ENCODE measurements around the gene ZNF565. TPM values are rescaled to one million over a fixed set of nuclear protein-coding genes. Genes with fewer than 3 reads are reported as not detected.

ZNF565 gene
- polyA plus RNA-seq (2012; ENCODE audit: insufficient read length, low read depth): 1.1 TPM

GRCh38 chr19:36214386-36215275, at the start of gene ZNF565, which contains the start of gene ZNF146:
Gene ZNF565, minus strand, starts transcription at chr19:36214665. Its CDS starts 12,680 bp downstream, at chr19:36201985.
Gene ZNF146, plus strand, starts transcription at chr19:36215106. Its CDS starts 21,335 bp downstream, at chr19:36236441.
- peak; percentile 86 for TF ChIP-seq POLR2AphosphoS5 (IDR thresholded peaks at IDR 0.05; ENCODE audit: low read depth, low read length)
- peak; percentile 91; the same call in 1 of the 2 replicates for TF ChIP-seq SIN3A (IDR thresholded peaks at IDR 0.05; ENCODE audit: borderline replicate concordance, insufficient read depth, low read length)
- peak; percentile 84; the same call in 1 of the 2 replicates for TF ChIP-seq TAF1 (IDR thresholded peaks at IDR 0.05; ENCODE audit: borderline replicate concordance, insufficient read depth, low read length)
- TF ChIP-seq, protein P1, sequence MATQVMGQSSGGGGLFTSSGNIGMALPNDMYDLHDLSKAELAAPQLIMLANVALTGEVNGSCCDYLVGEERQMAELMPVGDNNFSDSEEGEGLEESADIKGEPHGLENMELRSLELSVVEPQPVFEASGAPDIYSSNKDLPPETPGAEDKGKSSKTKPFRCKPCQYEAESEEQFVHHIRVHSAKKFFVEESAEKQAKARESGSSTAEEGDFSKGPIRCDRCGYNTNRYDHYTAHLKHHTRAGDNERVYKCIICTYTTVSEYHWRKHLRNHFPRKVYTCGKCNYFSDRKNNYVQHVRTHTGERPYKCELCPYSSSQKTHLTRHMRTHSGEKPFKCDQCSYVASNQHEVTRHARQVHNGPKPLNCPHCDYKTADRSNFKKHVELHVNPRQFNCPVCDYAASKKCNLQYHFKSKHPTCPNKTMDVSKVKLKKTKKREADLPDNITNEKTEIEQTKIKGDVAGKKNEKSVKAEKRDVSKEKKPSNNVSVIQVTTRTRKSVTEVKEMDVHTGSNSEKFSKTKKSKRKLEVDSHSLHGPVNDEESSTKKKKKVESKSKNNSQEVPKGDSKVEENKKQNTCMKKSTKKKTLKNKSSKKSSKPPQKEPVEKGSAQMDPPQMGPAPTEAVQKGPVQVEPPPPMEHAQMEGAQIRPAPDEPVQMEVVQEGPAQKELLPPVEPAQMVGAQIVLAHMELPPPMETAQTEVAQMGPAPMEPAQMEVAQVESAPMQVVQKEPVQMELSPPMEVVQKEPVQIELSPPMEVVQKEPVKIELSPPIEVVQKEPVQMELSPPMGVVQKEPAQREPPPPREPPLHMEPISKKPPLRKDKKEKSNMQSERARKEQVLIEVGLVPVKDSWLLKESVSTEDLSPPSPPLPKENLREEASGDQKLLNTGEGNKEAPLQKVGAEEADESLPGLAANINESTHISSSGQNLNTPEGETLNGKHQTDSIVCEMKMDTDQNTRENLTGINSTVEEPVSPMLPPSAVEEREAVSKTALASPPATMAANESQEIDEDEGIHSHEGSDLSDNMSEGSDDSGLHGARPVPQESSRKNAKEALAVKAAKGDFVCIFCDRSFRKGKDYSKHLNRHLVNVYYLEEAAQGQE (IDR thresholded peaks at IDR 0.05; ENCODE audit: insufficient read depth in 1 of 2, low read depth in 2 of 2, low read length in 2 of 2): peak in 1 of 2 experiments; percentile 62; a peak in 1 of 4 replicates
- TF ChIP-seq FOXP2 (optimal IDR thresholded peaks at IDR 0.05; ENCODE audit: borderline replicate concordance, extremely low read depth, extremely low read length, insufficient read depth): peak; percentile 7

DNA sequence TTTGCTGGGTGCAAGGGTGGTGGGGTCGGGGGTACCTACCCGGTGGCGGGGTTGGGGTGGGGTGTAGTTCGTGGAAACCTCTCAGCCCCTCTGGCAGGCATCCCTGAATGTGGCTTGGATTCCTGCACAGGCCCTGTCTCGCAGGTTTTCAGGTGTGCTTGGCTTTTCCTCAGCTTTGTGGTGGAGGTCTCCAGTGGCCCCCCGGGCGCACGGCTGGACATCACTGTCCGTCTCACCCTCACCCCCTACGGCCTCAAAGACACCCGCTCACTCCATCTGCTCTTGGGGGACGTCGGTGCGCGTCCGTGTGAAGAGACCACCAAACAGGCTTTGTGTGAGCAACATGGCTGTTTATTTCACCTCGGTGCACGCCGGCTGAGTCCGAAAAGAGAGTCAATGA, 44.7 kb upstream of the ZNF565 start:
- no peak for TF ChIP-seq POLR2AphosphoS5 (IDR thresholded peaks at IDR 0.05; ENCODE audit: low read depth, low read length)
- TF ChIP-seq SIN3A (IDR thresholded peaks at IDR 0.05; ENCODE audit: borderline replicate concordance, insufficient read depth, low read length): no peak
- TF ChIP-seq, protein P1 (IDR thresholded peaks at IDR 0.05; ENCODE audit: insufficient read depth in 1 of 2, low read depth in 2 of 2, low read length in 2 of 2): no peak
- no peak for TF ChIP-seq TAF1 (IDR thresholded peaks at IDR 0.05; ENCODE audit: borderline replicate concordance, insufficient read depth, low read length)
- TF ChIP-seq FOXP2 (optimal IDR thresholded peaks at IDR 0.05; ENCODE audit: borderline replicate concordance, extremely low read depth, extremely low read length, insufficient read depth): no peak

DNA sequence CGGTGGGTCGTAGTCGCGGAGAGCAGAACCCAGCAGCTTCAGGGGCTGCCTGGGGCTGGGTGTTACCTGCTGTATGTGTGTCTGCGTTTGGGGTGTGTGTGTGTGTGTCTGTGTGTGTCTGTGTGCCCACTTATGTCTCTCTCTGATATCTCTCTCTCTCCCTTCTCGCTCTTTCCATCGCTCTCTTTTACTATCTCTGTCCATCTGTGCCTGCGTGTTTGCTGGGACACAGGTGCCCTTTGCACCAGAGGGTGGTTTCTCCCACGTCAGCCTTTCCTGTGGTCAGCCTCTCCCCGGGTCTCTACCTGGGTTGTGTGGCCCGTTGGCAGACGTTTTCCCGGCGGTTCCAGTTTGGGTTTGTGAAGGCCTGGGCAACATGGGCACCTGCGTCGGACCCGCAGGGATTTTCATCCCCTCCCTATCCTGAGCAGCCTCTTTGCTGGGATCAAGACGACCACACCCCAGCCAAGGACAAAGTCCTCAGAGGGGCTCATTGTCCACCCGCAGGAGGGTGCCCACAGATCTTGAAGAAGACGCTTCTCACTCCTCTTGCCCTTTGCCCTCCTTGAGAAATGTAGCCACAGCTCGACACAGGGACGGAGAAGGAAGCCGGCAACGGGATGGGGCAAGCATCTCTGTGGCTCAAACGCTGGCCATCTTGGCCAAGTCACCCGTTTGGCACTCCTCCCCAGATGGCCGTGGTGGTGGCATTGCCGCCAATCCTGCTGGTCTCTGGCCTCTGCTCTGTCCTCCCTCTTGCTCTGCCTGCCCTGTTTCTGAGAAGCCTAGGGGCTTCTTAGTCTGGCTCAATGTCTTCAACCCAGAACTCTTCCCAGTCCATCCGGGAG, 43.8 kb upstream of the ZNF565 start:
- no peak for TF ChIP-seq FOXP2 (optimal IDR thresholded peaks at IDR 0.05; ENCODE audit: borderline replicate concordance, extremely low read depth, extremely low read length, insufficient read depth)
- TF ChIP-seq POLR2AphosphoS5 (IDR thresholded peaks at IDR 0.05; ENCODE audit: low read depth, low read length): no peak
- no peak for TF ChIP-seq SIN3A (IDR thresholded peaks at IDR 0.05; ENCODE audit: borderline replicate concordance, insufficient read depth, low read length)
- TF ChIP-seq, protein P1 (IDR thresholded peaks at IDR 0.05; ENCODE audit: insufficient read depth in 1 of 2, low read depth in 2 of 2, low read length in 2 of 2): no peak
- no peak for TF ChIP-seq TAF1 (IDR thresholded peaks at IDR 0.05; ENCODE audit: borderline replicate concordance, insufficient read depth, low read length)

GRCh38 chr19:36257520-36257876, 43.0 kb upstream of the ZNF565 start:
- TF ChIP-seq TAF1 (IDR thresholded peaks at IDR 0.05; ENCODE audit: borderline replicate concordance, insufficient read depth, low read length): no peak
- TF ChIP-seq POLR2AphosphoS5 (IDR thresholded peaks at IDR 0.05; ENCODE audit: low read depth, low read length): no peak
- TF ChIP-seq FOXP2 (optimal IDR thresholded peaks at IDR 0.05; ENCODE audit: borderline replicate concordance, extremely low read depth, extremely low read length, insufficient read depth): no peak

Measured in PFSK-1 (cell line).